NCI-H524 treated with DMSO at 0.1 percent for 48 hours (cell line): ENCODE data around the gene DSG2.

Experiments
- DNase-seq: peaks from one replicate; lab custom pipeline; 2025; lab: John Stamatoyannopoulos, UW

DSG2 gene

GRCh38 chr18:31555971-31556747 lies 58.2 kb downstream of the DSG2 start:
- no peak for DNase-seq

GRCh38 chr18:31557446-31557845 lies 59.5 kb downstream of the DSG2 start:
- DNase-seq, result no peak

DNA sequence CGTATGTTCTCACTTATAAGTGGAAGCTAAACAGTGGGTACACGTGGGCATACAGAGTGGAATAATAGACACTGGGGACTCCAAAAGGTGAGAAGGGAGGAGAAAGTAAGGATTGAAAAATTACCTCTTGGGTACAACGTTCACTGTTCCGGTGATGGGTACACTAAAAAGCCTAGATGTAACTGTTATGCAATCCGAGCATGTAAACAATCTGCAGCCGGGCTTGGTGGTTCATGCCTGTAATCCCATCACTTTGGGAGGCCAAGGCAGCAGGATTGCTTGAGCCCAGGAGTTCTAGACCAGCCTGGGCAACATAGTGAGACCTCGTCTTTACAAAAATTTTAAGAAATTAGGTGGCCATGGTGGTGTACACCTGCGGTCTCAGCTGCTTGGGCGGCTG lies 60.6 kb downstream of the DSG2 start:
- DNase-seq, result no peak

- DNase-seq, result no peak
These were observed 64.7 kb downstream of the DSG2 start for GRCh38 chr18:31562726-31563125.

DNA sequence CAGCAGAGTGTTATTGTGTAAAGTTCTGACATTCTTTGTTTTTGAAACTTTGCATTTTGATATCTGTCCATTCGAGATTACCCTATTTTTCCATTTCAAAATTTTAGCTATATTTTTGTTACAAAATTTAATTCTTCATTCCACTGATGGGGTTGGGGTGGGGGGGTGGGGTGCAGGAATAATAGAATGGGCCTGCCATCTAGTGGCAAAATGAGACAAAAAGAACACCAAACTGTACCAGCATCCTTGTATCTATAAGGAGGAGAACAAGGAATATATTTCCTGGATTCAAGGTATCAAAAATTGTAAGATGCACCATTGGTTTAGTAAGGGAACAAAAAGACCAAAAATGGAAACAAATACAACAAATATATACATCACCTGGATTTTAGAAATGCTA lies 65.8 kb downstream of the DSG2 start:
- DNase-seq, result no peak

GRCh38 chr18:31565345-31565744 lies 67.4 kb downstream of the DSG2 start:
- no peak for DNase-seq

- DNase-seq, result no peak
These were observed 68.0 kb downstream of the DSG2 start for GRCh38 chr18:31565782-31566512.

- DNase-seq, result no peak
These were observed 68.8 kb downstream of the DSG2 start for GRCh38 chr18:31566576-31567306.

GRCh38 chr18:31572368-31572767 lies 74.4 kb downstream of the DSG2 start:
- no peak for DNase-seq

- DNase-seq, result no peak
These were observed 75.1 kb downstream of the DSG2 start for GRCh38 chr18:31573051-31573450.

- DNase-seq, result no peak
These were observed 76.4 kb downstream of the DSG2 start for GRCh38 chr18:31574359-31574758.

- DNase-seq, result no peak
These were observed 77.7 kb downstream of the DSG2 start for GRCh38 chr18:31575515-31576257.

DNA sequence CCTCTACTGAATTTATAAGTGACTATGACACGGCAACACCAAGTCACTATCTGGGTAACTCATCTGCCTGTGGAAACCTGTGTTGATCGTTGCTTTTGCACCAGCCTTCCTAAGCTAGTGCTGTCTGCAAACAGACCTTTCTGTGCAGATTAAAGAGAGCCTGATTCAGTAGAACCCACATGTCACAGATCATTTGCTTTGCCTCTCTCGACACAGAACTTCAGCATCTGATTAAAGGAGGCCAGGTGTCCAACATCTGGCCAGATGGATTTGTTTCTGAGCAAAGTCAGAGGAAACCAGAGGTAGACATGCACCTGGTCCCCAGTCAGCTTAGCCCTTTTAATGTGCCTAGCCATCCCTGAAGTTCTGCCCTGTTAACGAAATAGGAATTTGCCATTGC lies 78.7 kb downstream of the DSG2 start:
- DNase-seq, result no peak

DNA sequence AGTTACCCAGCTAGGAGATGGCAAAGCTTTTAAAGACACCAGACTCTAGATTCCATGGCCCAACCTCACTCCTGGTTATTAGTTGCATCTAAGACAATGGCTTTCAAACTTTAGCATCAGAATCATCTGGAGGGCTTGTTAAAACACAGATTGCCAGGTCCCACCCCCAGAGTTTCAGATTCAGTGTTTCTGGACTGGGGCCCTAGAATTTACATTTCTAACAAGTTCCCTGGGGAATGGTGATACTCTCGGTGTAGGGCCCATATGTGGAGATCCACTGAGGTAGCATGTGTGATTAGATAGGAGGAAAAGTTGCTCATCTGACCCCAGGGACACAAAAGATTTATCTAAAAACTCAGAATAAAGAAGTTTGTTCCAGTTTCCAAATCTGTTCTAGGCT lies 79.2 kb downstream of the DSG2 start:
- DNase-seq, result no peak

DNA sequence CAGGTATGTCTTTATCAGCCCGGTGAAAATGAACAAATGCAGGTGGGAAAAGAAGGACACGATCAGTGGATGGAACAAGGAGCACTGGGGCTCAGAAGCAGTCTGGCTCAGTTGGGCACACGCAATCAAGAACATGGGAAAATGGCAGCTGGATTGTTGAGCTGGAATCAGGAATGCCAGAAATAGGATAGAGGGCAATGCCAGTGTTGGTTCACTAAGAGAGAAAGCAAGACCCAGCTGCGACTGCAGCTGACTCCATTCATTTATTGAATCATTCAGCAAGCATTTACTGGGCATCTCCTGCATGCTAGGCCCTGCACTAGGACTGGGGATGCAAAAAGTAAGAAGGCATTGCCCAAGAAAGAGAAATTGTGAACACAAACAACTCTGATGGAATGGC lies 80.1 kb downstream of the DSG2 start:
- no peak for DNase-seq

GRCh38 chr18:31579375-31579774 lies 81.4 kb downstream of the DSG2 start:
- DNase-seq, result no peak

DNA sequence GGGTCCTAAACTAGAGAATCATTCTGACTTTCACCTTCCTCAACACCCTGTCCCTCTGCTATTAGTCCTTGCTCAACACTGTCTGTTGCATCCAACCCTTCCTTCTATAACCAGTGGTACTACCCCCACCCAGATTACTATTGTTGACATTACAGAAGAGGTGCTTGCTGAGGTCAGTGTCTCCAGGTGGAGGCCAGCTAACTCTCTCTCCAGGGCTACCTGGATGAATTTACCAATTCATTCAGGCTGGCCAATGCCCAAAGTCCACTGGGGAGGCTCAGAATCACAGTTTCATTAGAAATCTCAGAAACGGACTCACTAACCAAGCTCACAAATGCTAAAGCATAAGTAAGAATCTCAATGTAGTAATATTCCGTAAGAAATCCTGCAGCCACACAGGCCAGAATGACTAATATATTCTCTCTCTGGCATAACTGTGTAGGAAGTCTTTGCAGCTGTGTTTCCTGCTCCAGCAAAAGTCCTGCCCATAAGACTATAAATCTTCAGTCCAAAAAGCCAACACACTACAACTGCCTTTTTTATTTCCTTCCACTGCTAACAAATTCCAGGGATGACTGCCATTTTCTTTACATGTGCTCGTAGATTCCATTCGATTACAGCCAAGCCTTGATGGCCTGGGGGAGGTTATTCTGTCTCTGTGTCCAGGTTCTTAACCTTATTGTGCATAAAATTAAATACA lies 83.7 kb downstream of the DSG2 start:
- DNase-seq, result no peak

GRCh38 chr18:31583185-31583854 lies 85.3 kb downstream of the DSG2 start:
- no peak for DNase-seq

DNA sequence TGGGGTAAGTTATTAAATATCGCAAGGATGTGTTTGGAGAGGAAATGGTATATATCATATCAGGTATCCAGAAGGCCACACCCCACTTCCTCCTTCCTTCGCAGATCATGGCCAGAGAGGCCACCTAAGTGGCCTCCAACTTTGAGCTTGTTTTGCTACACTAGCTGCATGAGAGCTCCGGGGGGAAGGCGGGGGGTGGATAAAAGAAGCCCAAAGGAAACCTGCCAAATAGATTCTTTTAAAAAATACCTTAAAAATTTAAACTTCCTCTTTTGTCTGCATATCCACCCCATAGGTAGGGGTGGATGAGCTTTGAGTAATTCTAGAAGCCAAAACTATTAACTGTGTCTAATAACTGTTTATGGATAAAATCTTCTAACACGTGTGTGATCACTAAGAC lies 88.0 kb downstream of the DSG2 start:
- no peak for DNase-seq

- DNase-seq, result no peak
These were observed 88.6 kb downstream of the DSG2 start for GRCh38 chr18:31586616-31587015.

DNA sequence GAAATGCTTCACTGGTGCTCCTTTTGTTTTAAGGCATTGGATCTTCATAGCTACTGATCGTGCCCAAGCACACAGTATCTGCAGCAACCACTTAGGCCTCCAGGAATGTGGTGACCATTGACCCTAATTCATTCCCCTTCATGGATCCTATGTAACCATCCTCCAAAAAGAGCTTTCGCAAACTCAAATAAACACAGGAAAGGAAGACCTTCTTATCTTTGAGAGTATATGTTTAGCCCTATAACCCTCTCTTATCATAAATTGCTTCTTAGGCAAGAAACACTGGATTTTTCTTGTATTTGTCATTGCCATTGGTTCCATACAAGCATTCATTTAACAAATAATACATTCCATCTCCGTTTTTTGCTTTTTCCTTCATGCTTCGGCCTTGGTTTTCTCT lies 89.6 kb downstream of the DSG2 start:
- DNase-seq, result no peak
